Midbrain (tissue), 1 donor: ENCODE results near the gene ZBTB7A.

Experiments
- DNase-seq: peaks from one replicate; lab custom pipeline; 2025; lab: John Stamatoyannopoulos, UW

The ZBTB7A gene

DNA sequence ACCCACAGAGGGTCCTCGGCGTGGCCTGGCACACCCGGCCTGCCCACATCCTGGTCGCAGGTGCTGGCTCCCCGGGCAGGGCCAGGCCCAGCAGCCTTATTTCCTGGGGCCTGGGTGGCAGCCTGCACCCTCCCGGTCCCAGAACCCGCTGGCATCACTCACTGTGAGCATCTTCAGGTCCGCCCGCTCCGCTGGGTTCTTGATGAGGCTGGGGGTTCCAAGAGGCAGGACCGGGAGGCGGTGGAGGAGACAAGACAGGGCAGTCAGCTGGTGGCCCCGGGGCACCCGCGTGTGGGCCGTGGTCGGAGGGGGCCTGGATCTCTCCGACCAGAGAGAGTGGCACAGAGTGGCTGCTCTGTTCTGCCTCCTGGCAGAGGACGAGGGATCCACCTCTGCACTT, 27.6 kb upstream of the ZBTB7A start:
- DNase-seq = no peak

DNA sequence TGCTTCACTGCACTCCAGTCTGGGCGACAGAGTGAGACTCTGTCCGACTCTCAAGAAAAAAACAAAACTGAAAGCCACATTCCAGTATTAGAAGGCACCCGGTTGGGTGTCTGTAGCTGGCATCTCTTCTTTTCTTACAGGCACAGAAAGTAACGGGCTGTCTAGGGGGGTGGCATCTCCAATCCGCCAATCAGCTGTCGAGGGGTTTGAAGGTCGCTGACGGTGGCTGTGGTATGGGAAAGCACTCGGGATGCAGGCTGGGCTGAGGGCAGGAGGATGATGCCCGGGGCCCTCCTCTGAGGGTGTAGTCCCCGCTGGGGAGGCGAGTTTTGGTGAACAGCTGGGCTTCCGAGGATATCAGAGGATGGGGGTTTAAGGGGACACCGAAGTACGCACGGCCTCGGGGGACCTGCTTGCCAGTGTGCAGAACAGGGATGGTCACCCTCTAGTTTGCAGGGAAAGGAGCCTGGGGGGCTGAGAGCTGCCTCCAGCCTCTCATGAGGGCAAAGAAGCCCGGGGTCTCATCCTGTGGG, 27.0 kb upstream of the ZBTB7A start:
- no peak for DNase-seq

DNA sequence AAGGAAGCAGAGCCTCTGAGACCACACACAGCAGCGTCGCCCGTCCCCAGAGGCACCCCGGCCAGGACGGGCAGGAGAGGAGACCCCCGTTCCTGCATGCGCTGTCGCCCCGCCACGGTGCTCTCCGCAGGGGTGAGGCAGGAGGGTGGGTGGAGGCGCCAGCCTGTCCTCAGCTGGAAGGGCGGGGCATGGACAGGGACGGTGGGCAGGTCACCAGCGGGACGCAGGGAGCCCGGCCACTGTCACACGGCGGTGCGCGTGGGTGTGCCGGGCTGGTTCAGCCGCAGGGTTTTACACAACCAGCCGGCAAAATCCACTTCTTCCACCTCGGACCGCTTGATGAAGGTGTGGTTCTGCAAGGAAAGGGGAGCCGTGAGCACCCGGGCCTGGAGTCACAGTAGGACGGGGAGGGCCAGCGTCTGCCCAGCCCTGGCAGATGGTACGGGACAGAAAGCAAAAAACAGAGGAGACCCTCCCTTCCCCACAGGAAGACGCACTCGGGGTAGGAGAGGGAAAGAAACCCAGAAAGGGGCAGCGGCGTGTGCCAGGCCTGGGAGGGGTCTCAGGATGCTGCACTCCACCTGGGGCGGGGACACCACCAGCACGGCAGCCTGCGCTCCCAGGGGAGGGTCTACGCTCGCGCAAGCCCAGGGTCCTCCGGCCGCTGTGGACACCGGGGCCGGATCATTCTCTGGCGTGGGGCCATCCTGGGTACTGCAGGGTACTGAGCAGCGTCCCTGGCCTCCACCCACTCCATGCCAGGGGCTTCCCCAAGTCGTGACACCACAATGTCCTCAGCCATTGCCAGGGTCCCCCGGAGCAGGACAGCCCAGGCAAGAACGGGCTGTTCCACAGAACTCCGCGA, 23.9 kb upstream of the ZBTB7A start:
- no peak for DNase-seq

DNA sequence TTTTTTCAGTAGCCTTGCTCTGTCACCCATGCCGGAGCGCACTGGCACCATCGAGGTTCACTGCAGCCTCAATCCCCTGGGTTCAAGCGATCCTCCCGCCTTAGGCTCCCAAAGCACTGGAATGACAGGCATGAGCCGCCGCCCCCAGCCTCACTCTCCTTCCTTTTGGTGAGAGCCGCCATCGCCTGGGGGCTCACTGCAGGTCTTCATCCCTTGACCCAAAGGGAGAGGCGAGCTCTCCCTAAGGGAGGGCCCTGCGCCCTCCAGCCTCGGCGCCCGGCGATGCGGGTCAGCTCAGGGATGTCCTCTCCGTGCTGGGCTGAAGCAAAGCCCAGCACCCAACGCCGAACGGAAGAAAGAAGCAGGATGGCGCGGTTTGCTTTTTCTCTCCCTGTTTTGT, 23.2 kb upstream of the ZBTB7A start:
- DNase-seq = no peak

DNA sequence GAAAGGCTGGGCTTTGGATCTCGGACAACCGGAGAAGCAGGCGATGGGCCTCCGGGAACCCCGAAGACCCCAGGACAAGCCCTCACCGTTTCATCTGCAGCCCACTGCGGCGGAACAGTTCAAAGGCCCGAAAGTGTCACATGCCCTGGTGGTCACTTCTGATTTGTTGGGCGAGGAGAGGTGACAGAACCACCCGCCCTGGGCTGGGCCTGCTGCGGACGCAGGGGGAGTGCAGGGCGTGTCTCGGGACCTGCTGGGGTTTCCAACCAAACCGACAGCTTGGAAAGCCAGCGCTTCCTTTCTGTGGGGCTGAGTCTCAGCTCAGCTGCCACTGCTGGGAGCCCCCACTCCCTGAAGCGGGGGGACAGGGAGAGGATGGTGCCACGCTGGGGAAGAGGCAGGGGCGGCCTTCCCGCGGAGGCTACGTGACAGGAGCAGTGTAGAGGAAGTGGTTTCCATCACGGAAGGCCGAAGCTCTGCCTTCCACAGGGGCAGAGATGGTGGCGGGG, 22.8 kb upstream of the ZBTB7A start:
- DNase-seq = no peak

DNA sequence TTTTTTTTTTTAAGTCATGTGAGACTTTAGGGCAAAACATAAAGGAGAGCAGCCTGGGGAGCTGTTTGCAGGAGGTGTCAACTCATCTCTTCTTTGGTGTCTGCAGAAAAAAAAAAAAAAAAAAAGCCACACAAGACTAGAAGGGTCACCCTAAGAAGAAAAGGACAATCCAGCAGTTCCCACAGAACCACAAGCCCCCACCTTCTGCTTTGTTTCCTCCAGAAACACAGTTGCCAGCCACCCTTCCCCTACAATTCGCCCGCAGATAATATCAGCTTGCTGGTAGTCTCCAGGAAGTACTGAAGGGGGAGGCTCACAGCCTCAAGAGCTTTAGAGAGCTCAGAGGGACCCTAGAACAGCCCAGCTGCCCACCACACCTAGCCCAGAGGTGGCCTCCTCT, 22.3 kb upstream of the ZBTB7A start:
- DNase-seq = no peak

DNA sequence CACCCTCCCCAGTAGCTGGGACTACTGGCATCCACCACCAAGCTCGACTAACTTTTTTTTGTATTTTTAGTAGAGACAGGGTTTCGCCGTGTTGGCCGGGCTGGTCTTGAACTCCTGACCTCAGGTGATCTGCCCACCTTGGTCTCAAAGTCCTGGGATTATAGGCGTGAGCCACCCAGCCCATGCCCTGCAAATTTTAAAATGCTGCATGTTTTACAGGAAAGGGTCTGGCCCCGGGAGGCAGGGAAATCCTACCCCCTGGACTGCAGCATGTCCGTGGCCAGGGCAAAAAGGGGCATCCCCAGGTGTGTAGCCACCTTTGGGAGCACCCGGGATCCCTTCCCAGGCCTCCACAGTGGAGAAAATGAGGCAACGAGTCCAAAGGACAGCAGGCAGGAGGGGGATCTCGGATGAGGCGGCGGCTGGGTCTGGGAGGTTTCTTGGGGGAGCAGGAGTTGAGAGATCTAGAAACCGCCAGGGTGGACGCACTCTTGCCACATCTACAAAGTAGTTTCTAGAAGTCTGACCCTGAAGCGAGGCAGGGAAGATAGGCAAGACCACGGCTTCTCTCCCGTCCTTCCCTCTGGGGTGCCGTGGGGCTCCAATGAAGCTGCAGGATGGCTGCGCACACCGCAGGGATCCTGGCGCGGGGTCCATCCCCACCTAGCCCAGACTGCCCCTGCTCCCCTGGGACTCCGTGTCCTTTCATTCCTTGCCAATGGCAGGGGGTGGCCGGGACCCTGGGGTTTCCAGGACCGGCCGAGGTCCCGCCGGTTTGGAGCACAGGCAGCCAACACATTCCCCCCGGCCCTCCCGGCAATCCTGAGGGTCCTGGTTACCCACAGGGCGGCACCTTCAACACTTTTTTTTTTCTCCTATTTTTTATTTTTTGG, 21.3 kb upstream of the ZBTB7A start:
- no peak for DNase-seq

DNA sequence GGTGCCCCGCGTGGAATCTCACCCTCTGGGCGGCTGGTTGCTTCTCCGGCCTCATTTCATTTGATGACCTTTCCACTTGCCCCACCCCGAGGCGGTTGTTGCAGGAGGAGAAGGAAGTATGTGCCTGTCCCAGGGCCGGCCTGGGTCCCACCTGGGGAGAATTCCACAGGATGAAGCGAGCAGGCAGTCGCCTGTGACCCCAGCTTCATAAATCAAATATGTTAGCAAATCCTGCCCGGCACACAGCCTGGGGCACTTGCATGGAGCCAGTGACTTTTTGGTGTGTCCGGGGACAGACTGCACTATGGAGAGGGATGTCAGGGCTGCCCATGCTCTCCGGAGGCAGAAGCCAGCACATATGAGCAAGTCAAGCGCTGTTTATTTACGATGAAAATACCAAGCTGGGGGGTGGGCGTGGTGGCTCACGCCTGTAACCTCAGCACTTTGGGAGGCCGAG, 19.7 kb upstream of the ZBTB7A start:
- no peak for DNase-seq

DNA sequence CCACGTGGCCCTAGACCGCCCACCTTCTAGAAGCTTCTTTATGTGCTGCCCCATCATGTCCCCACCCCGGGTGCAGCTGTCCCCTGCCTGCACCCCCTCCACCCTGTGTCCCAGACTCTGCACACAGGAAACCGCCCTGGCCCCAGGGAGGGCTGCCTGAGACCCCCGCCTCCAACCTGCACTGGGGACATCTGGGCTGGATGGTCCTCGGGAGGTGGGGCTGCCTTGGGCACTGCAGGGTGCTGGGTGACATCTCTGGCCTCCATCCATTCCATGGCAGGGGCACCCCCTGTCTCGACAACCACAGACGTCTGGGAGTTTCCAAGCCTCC, 17.8 kb upstream of the ZBTB7A start:
- no peak for DNase-seq

DNA sequence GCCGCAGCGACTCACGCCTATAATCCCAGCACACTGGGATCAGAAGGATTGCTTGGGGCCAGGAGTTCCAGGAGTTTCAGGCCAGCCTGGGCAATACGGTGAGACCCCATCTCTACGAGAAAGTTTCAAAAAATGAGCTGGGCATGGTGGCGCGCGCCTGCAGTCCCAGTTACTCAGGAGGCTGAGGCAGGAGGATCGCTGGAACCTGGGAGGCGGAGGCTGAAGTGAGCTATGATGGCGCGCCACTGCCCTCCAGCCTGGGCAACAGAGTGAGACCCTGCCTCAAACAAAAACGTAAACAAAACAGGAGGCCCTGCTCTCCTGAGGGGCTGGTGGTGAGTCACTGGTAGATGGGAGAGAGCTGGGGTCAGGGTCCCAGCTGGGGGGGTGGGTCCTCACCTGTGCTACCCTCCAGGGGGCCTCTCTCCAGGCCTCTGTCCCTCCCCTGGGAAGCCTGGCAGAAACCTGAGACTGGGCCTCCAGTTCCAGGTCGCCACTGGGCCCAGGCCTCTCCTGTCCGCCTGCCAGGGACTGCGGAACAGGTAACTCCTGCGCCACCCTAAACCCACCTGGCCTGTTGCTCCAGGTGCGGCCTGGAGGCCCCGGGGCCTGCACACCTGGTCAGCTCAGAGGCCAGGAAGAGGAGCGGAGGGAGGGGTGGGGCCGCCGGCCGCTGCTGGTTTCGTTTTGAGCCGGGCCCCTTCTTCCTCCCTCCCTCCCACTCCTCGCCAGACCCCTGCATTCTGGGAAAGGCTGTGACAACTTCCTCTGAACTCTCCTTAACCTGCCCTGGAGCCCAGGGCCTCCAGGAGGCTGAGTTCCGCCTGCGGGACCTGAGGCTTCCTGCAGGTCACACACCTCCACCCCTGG, 17.2 kb upstream of the ZBTB7A start:
- DNase-seq = no peak

DNA sequence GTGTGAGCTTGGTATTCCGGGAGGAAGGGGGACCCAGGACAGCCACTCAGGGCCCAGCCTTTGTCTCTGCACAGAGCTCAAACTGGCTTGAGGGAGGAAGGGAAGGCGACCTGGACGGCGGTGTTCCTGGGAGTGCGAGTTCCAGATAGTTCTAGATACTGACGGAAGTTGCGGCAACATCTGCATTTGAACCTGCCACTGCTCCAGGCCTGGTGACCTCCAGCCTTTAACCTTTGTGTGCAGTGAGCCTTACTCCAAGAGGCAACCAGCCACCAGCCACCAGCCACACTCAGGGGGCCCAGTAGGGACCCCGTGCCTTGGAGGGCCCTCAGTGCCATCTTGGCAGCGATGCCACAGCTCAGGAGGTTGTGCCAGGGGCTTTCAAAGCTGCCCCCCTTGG, 15.5 kb upstream of the ZBTB7A start:
- no peak for DNase-seq

DNA sequence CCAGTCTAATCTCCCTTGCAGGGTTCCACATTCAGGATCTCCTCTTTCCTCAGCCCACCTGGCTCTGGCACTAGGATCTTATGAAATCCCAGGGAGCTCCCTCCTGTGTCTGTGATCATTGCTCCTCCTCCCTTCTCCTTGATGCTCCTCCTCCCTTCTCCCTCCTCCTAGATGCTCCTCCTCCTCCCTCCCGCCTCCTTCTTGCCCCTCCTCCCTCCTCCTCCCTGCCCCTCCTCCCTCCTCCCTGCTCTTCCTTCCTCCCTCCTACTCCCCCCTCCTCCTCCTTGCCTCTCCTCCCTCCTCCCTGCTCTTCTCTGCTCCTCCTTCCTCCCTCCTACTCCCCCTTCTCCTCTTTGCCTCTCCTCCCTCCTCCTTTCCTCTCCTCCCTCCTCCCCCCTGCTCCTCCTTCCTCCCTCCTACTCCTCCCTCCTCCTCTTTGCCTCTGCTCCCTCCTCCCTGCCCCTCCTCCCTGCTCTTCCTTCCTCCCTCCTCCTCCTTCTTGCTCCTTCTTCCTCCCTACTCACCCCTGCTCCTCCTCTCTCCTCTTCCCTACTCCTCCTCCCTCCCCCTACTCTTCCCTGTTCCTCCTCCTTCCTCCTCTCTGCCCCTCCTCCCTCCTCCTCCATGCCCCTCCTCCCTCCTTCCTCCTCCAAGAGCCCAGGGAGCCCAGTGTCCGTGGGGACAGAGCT, 14.9 kb upstream of the ZBTB7A start:
- DNase-seq = no peak

DNA sequence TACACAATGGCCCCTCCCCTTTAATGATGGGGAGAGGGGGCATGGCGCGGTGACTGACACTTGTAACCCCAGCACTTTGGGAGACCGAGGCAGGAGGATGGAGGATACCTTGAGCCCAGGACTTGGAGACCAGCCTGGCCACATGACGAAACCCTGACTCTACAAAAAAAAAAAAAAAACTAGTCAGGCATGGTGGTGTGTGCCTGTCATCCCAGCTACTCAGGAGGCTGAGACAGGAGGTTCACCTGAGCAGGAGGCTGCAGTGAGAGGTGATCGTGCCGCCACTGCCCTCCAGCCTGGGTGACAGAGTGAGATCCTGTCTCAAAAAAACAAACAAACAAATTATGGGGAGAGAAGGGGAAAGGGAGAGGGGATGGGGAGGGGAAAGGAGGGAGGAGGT, 13.8 kb upstream of the ZBTB7A start:
- no peak for DNase-seq

DNA sequence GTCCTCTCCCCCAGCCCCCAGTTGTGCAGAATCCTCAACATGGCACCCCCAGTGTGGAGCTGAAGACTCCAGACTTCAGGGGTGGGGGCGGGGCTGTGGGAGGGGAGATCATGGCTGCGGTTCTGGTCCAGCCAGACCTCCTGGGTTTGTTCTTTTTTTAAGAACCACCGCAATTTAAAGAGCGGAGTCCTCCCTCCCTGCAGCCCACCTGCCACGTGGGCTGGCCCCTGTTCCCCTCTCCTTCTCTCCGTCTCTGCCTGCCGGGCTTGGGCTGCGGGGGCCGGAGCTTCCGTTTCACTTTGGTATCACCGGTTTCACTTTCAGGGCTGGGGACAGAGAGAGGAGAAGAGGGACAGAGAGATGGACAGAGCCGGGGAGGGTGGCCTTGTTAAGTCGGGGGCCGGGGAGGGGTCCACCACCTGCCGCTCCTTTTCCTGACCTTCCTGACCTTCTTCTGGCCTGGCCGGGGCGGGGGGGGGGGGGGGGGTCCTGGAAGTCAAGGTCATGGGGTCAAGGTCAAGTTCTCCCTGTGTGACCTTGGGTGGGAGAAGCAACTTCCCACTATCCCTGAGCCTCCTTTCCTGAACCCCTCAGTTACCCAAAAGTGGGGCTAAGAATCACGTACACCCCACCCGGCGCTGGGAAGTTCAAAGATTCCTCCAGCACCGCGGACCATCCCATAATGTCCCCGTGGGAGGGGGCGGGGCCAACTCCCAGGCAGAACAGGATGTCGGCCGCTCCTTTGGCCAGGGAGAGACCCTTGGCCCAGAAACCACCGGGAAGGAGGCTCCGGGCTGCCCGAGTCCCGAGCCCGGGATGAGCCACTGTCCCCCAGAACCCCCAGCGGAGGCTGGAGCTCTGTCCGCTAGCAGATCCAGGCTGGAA, 11.3 kb upstream of the ZBTB7A start:
- DNase-seq = no peak

DNA sequence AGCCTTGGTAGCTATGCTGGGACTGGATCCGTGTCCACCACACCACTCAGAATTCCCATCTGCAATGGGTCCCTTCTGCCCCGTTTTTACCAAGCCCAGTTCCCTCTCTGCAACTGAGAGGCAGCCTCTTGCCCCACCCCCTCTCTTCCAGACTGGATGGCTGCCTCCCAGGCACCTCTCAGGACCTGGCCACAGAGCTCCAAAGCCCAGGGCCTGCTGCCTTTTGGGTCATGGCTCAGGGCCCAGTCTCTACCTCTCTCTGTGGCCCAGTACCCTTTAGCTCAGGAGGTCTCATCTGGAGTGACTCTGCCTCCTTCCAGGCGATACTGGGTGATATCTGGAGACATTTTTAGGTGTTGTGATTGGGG, 10.3 kb upstream of the ZBTB7A start:
- DNase-seq = no peak

DNA sequence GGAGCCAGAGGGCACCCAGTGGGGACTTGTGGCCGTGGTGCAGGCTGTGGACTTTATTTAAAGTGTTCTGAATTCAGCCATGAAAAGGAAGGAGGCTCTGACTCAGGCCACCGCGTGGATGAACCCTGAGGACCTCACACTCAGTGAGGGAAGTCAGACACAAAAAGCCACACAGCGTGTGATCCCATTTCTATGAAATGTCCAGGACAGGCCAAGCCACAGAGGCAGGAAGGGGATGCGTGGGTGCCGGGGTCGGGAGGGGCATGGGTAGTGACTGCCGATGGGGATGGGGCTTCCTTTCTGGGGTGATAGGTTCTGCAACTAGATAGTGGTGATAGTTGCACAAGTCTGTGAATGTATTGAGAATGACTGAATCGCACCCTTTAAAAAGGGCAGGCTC, 8.7 kb upstream of the ZBTB7A start:
- no peak for DNase-seq

DNA sequence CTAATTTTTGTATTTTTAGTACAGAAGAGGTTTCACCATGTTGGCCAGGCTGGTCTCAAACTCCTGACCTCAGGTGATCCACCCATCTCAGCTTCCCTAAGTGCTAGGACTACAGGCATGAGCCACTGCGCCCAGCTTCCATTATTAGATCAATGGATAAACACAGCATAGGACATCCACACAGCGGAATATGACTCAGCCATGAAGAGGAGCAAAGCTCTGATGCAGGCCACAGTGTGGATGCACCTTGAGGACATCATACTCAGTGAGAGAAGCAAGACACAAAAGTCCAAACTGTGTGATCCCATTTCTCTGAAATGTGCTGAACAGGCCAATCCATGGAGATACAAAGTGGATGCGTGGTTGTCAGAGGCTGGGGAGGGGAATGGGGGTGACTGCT, 4.9 kb upstream of the ZBTB7A start:
- no peak for DNase-seq

DNA sequence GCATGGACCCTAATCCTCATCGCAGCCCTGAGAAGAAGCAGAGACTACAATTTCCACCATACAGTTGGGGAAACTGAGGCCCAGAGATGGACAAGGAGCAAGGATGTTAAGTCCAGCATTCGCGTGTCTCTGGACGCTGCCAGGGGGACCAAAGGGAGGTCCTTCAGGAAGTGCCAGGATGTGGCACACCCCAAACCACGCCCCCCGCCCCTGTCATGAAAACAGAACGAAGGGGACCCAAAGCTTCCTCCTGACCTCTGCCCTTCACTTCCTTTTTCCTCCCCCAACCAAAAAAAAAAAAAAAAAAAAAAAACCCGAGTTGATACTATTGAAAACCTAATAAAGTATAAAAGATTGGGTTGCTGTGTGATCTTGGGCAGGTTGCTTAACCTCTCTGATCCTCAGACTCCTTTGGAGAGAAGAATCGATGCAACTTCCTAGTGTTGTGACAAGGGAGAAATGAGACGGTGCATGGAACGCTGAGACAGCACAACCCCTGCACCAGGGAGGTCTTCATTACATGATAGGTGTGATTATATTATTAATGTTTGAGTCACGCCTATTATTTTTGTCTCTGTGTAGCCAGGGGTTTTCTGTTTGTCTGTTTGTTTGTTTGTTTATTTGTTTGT, 2.7 kb upstream of the ZBTB7A start:
- no peak for DNase-seq

DNA sequence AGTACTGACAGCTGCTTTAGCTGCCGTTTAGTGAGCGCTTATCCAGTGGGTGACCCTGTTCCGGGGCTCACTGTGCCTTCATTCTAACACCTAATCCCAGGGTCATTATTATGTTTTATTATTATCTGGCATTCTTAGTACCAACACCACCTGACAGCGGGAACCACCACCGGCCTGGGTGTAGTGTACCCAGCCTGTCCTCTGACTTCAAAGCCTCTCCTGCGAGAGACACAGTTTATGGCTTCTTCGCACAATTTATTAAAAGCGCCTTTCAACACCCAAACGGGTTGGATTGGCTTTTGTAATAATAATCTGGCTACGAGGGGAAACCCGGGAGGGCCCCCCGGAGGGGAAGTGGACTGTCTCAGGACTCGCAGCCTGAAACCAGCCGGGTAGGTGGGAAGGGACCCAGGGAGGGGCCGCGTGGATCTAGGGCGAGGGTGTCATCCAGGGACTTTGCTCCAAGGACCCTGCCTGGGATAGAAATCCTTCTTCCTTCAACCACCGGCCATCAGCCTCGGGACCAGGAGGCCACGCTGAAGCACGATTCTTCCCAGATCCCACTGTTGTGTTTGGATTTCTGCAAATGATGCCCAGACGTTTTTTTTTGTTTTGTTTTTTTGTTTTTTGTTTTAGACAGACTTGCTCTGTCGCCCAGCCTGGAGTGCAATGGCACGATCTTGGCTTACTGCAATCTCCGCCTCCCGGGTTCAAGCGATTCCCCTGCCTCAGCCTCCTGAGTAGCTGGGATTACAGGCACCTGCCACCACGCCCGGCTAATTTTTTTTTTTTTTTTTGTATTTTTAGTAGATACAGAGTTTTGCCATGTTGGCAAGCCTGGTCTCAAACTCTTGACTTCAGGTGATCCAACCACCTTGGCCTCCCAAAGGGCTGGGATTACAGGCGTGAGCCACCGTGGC, 1.6 kb upstream of the ZBTB7A start:
- no peak for DNase-seq
